Testis (tissue), 2 donors: Measurements from ENCODE around the gene MYADML2.

ENCODE experiments used
- POLR2A ChIP-seq: fragments of 450-650 bp; IDR thresholded peaks from one replicate; pipeline ENCODE4 v1.6.1; 2017; ENCODE audit warnings: antibody characterized with exemption, mild to moderate bottlenecking, moderate library complexity
- TF ChIP-seq, protein P1 (sequence below), 3 experiments: fragments of 450-650 bp in 2 of 3; fragments of 200-600 bp in 1 of 3; sonication (generic) in 1 of 3; IDR thresholded peaks; one replicate each; pipeline ENCODE4 v1.5.1; 2016 to 2019; ENCODE audit warnings: antibody characterized with exemption in 3 of 3, mild to moderate bottlenecking in 2 of 3, moderate library complexity in 1 of 3

GRCh38 chr17:81940538-81941483 lies 6.2 kb downstream of the MYADML2 start:
- TF ChIP-seq, protein P1, sequence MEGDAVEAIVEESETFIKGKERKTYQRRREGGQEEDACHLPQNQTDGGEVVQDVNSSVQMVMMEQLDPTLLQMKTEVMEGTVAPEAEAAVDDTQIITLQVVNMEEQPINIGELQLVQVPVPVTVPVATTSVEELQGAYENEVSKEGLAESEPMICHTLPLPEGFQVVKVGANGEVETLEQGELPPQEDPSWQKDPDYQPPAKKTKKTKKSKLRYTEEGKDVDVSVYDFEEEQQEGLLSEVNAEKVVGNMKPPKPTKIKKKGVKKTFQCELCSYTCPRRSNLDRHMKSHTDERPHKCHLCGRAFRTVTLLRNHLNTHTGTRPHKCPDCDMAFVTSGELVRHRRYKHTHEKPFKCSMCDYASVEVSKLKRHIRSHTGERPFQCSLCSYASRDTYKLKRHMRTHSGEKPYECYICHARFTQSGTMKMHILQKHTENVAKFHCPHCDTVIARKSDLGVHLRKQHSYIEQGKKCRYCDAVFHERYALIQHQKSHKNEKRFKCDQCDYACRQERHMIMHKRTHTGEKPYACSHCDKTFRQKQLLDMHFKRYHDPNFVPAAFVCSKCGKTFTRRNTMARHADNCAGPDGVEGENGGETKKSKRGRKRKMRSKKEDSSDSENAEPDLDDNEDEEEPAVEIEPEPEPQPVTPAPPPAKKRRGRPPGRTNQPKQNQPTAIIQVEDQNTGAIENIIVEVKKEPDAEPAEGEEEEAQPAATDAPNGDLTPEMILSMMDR (IDR thresholded peaks at IDR 0.05): no peak
- TF ChIP-seq POLR2A: no peak
